HuH-7.5 (cell line): Measurements from ENCODE around the gene LIAS.
"Not testable (repeated sequence)": the region's sequence is repeated elsewhere in the genome, so short reads cannot be mapped to it uniquely, and the experiment has no call there.

Experiments used
- DNase-seq: peaks from one replicate; pipeline ENCODE4 v3.0.0; 2011; ENCODE audit warnings: low spot score

Gene LIAS

DNA sequence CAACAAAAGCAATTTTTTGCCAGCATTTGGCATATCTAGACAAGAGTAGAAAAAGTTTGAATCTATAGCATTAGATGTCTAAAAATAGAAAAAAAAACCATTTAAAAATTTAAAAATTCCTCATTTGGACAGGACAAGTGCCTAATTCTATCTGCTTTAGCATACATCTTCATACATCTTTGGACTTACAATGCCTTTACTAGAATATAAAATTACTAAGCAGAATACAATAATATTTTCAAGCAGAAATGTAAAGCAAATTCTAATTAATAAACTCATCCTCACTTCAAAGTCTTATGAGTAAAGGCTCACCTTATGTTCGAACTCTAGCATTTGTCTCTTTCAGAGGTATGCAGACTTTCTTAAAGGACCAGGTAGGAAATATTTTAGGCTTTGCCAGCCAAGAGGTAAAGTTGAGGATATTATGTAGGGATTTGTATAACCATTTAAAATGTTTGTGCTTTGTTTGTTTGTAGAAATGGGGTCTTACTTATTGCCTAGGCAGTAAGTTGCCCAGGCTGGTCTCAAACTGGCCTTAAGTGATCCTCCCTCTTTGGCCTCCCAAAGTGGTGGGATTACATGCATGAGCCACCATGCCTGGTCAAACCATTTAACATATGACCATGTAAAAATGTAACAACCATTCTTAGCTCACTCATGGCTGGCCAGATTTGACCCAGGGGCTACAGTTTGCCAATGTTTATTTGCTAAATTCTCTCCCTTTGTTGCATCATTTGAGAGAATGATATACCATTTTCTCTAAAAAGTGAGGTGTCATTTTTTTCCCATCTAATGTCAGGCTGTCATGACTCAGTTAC, 39.3 kb downstream of the LIAS start:
- no peak for DNase-seq

DNA sequence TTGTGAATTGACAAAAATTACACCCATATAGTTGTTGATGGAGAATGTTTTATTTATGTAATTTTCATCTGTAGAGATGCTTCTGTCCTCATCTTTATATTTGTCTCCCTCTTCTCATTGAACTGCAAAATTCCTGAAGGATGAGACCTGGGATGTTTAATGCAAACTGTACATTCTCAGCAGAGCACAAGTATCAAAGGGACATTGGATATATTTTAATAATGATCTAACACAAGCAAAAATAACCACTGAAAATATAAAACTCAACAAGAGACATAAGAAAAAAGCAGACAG, 39.8 kb downstream of the LIAS start:
- no peak for DNase-seq

DNA sequence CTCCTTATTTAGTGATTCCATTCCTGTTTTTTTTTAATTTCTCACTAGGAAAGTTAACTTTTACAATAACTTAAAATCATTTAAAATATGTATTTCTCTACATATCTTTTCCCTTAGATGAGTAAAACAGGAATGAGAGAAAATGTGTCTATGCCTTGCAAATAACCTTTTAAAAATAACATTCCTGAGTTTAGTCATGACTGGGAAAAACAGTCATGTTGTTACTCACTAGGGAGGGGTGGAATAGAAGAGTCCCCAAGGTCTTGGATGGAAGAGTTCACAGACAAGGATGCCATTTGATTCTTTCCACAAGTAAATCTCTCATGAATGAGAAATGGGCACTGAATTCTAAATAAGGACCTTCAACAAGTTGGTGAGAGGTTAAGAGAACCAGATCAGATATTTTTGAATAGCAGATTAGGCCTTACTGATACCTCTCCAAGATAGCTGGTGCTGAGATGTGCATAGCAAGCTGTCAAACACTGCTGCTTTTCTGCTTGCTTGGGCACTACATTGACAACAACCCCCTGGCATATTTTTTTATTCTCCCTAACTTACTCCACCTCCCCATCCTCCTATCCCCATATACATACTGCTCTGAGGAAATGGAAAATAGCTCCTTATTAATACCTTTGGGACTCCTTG, 43.3 kb downstream of the LIAS start:
- no peak for DNase-seq

DNA sequence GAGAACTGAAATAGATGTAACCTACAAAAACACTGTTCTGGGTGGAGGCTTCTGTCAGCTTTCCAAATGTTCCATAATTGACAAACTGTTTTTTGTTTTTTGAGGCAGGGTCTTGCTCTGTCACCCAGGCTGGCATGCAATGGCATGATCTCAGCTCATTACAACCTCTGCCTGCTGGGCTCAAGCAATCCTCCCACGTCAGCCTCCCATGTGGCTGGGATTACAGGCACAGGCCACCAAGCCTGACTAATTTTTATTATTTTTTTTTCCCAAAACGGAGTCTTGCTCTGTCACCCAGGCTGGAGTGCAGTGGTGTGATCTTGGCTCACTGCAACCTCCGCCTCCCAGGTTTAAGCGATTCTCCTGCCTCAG, 43.8 kb downstream of the LIAS start:
- not testable (repeated sequence) for DNase-seq

DNA sequence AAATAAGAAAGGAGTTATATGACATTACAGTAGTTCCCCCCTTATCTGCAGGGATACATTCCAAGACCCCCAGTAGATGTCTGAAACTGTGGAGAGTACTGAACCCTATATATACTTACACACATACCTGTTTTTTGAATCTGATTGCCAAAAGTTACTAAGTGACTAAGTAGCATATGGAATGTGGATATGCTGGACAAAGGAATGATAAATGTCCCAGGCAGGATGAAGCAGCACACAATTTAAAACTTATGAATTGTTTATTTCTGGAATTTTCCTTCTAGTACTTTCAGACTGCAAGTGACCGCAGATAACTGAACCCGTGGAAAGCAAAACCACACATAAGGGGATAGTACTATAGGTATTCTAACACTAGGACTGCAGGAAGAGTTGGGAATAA, 45.7 kb downstream of the LIAS start:
- DNase-seq, result no peak

DNA sequence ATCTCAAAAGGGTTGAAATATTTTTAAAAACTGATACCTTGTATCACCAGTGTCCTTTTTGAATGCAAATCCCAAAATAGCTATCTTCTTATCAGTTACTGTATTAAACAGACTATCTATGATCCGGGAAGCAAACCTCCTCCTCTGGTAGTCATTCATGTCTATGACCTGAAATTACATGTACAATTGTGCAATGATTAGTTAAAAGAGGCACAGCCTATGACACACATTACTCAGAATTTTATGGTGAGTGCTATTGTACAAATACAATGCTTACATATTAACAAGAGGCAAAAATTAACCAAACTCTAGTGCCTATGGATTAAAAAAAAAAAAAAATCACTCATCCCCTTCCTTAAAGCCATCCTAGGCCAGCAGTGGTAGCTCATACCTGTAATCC, 46.7 kb downstream of the LIAS start:
- no peak for DNase-seq

DNA sequence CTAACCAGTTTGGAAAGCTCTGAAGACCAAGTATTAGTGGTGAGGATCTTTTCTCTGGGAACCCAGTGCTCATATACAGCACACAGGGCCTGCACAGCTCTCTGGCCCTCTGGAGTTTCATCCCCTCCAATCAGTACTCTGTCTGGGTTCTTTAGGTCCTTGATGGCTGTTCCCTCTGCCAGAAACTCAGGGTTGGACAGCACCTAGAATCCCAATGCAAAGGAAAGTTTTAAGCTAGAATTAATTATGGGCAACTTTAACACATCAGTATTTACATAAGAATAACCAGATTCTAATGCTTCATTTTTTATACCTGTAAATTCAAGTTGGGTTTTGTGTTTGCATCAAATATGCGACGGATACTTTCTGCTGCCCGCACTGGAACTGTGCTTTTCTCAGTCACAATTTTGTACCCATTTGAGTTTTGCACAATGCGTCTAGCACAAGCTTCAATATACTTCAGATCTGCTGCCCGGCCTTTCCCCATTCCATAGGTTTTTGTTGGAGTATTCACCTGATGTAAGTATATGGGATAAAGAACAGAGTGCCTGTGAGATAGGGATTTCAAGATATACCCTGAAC, 51.6 kb downstream of the LIAS start:
- DNase-seq, result no peak

DNA sequence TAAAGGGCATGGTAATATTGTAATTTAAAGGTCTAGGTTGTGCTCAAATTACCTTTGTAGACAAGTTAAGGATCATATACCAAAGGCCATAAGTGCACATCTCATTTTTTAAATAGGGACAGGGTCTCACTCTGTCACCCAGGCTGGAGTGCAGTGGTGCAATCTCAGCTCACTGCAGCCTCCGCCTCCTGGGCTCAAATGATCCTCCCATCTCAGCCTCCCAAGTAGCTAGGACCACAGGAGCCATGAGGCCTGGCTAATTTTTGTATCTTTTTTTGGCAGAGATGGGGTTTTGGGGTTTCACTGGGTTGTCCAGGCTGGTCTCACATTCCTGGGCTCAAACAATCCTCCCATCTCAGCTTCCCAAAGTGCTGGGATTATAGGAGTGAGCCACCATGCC, 55.4 kb downstream of the LIAS start:
- not testable (repeated sequence) for DNase-seq

DNA sequence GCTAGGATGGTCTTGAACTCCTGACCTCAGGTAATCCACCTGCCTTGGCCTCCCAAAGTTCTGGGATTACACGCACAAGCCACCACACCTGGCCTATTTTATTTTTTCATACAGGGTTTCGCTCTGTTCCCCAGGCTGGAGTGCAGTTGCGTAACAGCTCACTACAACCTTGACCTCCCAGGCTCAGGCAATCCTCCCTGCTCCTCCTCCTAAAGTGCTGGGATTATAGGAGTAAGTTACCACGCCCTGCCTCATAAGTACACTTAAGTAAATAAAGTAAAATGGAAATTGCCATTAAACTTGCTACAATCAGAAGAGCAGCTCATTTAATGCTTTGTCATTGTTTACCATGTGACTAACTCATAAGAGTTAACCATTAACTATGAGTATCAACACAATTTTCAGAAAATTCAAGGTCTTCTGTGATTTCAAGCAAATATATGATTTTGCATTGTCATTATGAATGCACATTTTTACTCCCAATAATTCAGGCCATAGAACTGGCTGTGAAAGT, 56.1 kb downstream of the LIAS start:
- DNase-seq, result no peak

DNA sequence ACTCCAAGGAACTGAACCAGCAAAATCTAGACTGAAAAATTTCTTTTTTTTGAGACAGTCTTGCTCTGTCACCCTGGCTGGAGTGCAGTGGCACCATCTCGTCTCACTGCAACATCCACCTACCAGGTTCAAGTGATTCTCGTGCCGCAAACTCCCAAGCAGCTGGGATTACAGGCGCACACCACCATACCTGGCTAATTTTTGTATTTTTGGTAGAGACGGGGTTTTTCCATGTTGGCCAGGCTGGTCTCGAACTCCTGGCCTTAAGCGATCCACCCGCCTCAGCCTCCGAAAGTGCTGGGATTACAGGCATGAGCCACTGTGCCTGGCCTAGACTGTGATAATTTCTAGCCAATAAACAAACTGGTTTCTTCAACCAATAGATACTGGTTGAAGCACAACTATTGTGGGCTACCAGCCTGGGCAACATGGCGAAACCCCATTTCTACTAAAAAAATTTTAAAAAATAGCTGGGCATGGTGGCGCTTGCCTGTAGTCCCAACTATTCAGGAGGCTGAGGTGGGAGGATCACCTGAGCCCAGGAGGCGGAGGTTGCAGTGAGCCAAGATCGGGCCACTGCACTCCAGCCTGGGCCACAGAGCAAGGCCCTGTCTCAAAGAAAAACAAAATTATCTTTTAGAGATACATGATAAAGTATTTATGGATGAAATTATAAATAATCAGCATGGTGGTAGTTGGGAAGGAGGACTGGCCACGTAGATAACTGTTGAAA, 57.0 kb downstream of the LIAS start:
- not testable (repeated sequence) for DNase-seq

DNA sequence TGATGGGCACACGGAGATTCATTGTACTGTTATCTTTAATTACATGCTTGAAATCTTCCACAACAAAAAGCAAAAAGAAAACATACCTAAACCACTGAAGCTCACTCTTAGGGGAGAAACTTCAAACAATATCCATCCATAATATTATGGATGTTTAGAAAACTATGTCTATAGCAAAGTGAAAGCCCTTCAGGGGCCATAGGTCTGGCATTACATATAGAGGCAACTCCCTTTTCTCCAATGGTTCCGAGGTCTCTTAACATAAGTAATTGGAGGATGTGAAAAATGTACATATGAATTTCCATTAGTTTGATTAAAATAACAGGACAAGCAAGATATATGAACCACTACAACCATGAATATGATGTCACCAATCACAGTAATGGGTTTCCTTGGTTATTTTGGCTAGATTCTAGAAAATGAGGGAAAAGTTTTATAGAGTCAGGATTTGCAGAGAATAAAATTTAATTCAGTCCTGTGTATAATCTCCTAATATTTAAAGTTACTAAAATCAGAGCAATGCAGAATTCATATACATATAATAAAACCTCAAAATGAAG, 57.6 kb downstream of the LIAS start:
- DNase-seq, result no peak

DNA sequence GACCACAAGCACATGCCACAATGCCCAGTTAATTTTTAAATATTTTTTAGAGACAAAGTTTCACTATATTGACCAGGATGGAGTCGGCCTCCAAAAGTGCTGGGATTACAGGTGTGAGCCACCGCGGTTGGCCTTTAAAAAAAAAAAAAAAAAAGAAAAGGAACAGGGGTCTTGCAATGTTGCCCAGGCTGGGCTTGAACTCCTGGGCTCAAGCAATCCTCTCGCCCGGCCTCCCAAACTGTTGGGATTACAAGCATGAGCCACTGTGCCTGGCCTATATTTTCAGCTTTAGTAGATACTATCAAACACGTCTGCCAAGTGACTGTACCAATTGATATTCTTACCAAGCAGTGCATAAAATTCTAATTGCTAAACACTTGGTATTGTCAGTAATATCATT, 59.6 kb downstream of the LIAS start:
- DNase-seq, result no peak

DNA sequence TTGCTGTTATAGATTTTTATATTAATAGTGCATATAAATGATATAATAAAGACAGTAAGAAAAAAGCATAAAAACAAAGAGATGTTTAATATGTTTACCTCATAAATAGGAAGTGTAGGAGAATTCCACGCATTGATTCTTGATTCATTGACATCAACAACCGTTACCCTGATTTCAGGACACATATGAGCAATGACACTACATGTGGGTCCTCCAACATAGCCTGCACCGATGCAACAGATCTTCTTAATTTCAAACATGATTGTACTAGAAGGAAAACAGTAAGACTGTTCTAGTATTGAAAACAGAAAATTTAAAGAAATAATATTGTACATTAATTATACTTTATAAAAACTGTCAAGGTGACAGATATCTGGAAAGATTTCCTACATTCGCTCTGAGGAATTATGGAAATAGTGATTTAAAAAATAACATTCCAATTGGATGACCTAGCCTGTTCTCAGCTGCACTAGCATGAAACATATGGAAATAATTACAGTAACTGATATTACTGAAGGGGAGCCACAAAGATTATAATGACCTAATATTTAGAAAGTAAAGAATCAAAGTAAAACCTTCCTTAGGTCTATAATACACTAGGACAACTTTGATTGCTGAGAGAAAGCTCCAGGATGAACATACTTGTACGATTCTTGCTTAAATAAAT, 62.5 kb downstream of the LIAS start:
- no peak for DNase-seq

DNA sequence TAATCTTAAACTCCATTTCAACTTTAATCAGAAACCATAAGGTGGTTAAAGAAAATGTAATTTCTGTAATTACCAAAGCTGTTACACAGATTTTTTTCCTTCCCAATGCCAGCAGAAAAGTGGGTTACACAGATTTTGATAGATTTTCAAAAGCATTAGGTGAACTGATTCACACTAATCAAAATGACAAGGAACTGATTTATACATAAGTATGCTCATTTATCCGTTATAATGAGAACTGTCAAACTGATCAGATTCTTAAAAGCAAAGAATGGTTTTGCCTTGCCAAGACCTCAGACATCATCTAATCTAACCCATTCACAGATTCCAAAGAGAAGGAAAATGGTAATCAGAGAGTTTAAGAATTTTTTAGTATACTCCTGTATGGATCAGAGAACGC, 63.2 kb downstream of the LIAS start:
- DNase-seq, result no peak

DNA sequence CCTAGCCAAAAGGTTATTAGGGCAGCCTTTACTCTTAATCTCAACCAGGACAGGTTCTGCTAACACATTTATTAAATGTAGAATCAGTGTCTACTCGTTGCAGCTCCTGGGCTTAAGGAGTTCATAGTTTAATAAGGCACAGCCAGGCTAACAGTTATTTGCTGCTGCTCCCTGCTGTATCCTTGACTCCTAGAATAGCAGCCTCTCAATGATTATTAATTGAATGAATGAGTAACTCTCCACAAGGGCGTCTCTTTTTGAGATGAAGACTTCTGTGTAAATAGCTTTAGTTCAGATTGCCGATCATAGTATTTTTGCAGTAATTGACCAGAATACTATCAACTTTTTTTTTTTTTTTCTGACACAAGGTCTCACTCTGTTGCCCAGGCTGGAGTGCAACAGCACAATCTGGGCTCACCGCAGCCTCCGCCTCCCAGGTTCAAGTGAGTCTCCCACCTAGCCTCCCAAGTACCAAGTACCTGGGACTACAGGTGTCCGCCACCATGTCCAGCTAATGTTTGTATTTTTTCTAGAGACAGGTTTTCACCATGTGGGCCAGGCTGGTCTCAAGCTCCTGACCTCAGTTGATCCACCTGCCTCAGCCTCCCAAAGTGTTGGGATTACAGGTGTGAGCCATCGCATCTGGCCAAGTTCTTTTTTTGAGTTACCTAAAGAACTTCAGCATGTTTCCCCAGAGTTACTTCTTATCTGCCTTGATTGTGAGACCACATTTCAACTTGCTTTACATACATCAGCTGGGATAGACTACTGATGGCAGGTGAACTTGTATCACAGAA, 65.5 kb downstream of the LIAS start:
- DNase-seq, result no peak

DNA sequence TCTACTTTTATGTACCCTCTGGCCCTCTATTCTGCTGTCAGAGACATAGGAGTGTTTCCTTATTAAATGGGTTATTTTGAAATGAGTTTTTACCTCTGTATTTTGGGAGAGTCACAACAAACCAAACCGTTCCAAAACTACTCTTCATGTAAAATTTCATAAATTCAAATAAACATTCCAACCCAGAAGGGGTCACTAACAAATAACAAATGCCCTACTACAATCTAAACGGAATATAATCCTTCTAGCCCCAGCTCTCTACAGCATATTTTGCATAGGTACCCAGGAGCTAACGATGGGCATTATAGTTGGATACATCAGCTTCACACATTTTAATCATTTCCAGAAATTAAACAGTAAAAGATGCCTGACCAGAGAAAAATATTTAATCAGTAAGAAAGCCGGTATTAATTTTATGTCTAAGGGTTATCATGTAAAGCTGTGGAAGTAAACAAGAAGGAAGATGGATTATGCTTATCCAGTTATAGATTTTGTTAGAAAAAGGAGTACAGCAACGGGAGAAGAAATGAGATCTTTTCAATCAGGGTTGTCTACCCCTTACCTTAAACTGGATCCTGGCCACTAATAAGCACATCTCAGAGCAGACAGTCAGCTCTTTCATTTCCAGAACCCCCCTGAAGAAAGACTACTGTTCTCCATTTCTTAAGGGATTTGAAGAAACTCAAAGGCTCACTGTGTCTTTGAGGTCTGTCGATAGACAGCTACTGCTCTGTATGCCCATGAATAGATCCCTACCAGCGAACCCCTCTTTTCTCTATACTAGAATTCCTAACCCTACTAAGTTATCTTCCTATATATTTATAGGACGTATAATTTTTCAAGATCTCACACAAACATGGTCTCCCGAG, 67.2 kb downstream of the LIAS start:
- no peak for DNase-seq

DNA sequence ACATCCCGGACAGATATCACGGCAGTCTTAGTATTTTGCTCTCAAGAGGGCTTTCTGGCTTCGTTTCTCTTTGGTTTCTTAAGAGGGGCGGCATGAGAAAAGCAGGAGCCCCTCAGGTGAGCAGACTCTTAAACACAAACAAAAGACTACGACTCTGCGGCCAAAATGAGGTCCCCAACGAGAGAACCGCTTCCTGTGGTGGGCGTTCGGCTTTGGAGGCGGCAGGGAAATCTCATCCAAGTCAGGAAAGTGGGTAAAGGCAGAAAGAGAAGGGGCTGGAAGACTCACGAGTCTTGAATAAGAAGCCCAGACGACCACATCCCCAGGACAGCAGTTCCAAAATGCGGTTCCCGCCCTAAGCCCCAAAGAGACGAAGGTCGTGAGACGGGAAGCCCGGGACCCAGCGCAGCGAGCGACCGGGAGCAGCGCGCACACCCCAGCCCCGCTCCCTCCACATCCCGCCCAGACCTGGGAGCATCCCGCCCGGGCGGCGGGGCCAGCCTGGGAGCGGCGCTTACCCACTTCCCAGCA, 68.0 kb downstream of the LIAS start:
- DNase-seq, result no peak

DNA sequence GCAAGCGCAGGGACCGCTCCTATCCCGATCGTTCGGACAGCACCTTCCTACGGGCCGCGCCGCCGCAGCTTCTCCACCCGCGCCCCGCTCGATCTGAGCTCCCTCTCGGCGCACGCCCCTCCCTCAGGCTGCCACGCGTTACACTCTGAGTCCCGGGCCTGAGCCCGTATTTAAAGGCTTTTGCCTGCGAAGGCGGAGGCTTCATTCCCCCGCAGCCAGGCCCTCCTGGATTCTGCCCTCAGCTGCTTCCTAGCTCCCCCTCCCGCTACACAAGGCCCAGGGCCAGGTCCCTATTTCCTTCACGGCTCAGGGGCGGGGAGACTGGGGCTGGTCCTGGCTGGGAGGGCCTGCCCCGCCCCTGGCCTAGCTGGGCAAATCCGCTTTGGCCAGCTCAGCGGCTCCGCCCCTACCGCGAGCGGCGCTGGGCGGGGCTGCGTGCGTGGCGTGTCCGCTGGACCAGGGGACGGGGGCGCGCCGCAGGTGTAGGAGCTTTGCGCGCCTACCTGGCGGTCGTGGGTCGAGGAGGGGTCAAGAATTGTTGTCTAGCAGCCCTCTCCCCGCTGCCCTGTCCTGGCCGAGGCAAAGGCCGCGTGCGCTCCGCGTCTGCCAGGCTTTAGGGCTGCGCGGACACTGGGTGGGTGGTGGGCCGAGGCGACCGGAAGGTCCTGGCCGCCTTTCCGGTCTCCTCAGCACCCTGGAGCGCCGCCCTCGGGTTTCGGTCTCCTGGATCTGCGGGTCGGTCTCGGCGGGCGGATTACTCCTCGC, 68.6 kb downstream of the LIAS start, which contains the start of gene UGDH:
TSS of gene UGDH (minus strand) at position 144 of the 765 bp plus-strand sequence. CDS start 5,927 bp downstream, outside the sequence.
- peak; percentile 85 for DNase-seq

DNA sequence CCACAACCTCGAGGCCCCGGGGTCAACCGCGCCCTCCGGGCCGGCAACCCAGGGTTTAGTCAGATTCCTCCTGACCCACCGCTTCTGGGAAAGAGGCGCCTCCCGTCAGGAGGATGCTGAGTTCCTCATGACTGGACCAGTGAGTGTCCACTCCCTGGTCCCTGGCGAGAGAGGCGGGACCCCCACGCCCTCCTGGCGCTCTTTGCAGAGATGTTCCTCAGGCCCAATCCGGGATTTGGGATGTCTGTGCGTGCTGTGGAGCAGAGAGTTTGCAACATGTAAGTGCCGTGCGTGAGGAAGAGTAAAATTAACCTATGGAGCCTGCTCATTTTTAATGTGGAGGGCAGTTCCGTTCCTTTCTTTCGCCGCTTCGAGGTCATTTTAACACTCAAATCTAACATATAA, 69.2 kb downstream of the LIAS start:
- DNase-seq, result peak; percentile 49
